GM12878 (cell line): ENCODE results near the gene ABCC1. TPM values are rescaled to one million over a fixed set of nuclear protein-coding genes. Genes with fewer than 3 reads are reported as not detected.
A peak's percentile ranks its signal among the peaks of the same experiment; 100 is the strongest.
"Not testable (repeated sequence)": the region's sequence is repeated elsewhere in the genome, so short reads cannot be mapped to it uniquely, and the experiment has no call there.

Source experiments
- ATAC-seq: fragments of 200-7000 bp; cut with Tn5 transposase; 3 replicates; pipeline ENCODE4 v1.9.1; 2020; ENCODE audit warnings: mild to moderate bottlenecking, moderate library complexity
- BruUV-seq: library from RNA; stranded (reverse); fragments of 400-500 nt; replicated peaks from 2 replicates; lab custom pipeline; 2021; lab: Mats Ljungman, UMichigan
- CTCF ChIA-PET: fragments of 300-600 bp; sonication (Branson Sonifier 250); formaldehyde crosslinking; extraction: SDS; loops from one replicate; lab custom pipeline; 2021; ENCODE audit warnings: inconsistent platforms; lab: Yijun Ruan, JAX
- POLR2A ChIA-PET: fragments of 350-600 bp; formaldehyde crosslinking; extraction: SDS; loops from one replicate; lab custom pipeline; 2021; ENCODE audit warnings: inconsistent platforms; lab: Charles Lee
- RAD21 ChIA-PET: fragments of 300-600 bp; sonication (Branson Sonifier 250); formaldehyde crosslinking; loops from one replicate; lab custom pipeline; 2023; ENCODE audit warnings: antibody characterized with exemption; ENCODE audit not compliant: unreplicated experiment; lab: Charles Lee
- SMC1A ChIA-PET: fragments of 300-600 bp; sonication (Branson Sonifier 250); formaldehyde crosslinking; loops from one replicate; lab custom pipeline; 2023; ENCODE audit not compliant: unreplicated experiment, uncharacterized antibody; lab: Charles Lee
- DNase-seq: peaks from one replicate; pipeline ENCODE4 v3.0.0-alpha.2; 2011; ENCODE audit warnings: low read depth, low spot score
- FAIRE-seq: peaks from 3 replicates; lab custom pipeline; 2011; peaks lifted over from hg19 to GRCh38; lab: Jason Lieb, UNC
- H2AFZ ChIP-seq: 2 replicates; pipeline ENCODE4 v1.6.0; 2011; ENCODE audit warnings: low read depth, low read length, control low read depth; ENCODE audit not compliant: control insufficient read depth
- H3K27ac ChIP-seq: 2 replicates; pipeline ENCODE4 v1.5.1; 2011; ENCODE audit warnings: control low read depth; ENCODE audit not compliant: control insufficient read depth, insufficient read depth
- H3K27me3 ChIP-seq, 2 experiments: replicated peaks in 1 of 2; 2 replicates each; pipeline versions ENCODE4 v1.6.0 to v1.6.1; 2011; ENCODE audit warnings: low read length in 1 of 2; ENCODE audit not compliant: control insufficient read depth in 2 of 2, insufficient read depth in 2 of 2
- H3K36me3 ChIP-seq, 2 experiments: 2 replicates each; pipeline ENCODE4 v1.5.1; 2011; ENCODE audit warnings: low read length in 1 of 2; ENCODE audit not compliant: control insufficient read depth in 2 of 2, insufficient read depth in 2 of 2
- H3K4me1 ChIP-seq: 2 replicates; pipeline ENCODE4 v1.6.1; 2011; ENCODE audit warnings: mild to moderate bottlenecking, low read length, moderate library complexity, mixed read lengths; ENCODE audit not compliant: control insufficient read depth, insufficient read depth
- H3K4me2 ChIP-seq: 2 replicates; pipeline ENCODE4 v1.6.0; 2011; ENCODE audit warnings: control low read depth; ENCODE audit not compliant: control insufficient read depth, insufficient read depth
- H3K4me3 ChIP-seq: fragments of 200-600 bp; sonication (generic); 2 replicates; pipeline ENCODE4 v1.5.1; 2016
- H3K79me2 ChIP-seq: 2 replicates; pipeline ENCODE4 v1.6.0; 2011; ENCODE audit warnings: low read length; ENCODE audit not compliant: control insufficient read depth, insufficient read depth
- H3K9ac ChIP-seq: 2 replicates; pipeline ENCODE4 v1.8.0; 2011; ENCODE audit warnings: low read length, control low read depth, mixed read lengths; ENCODE audit not compliant: control insufficient read depth, insufficient read depth
- H3K9me3 ChIP-seq: replicated peaks from 3 replicates; pipeline ENCODE4 v1.5.1; 2011; ENCODE audit warnings: mild to moderate bottlenecking, low read length; ENCODE audit not compliant: control insufficient read depth, insufficient read depth
- H4K20me1 ChIP-seq: 2 replicates; pipeline ENCODE4 v1.6.0; 2011; ENCODE audit not compliant: control insufficient read depth, insufficient read depth
- NFYB ChIP-seq: IDR thresholded peaks from 2 replicates; pipeline ENCODE4 v1.6.1; 2011; ENCODE audit warnings: low read depth, mild to moderate bottlenecking, low read length, improper control_type of control experiment, moderate library complexity; ENCODE audit not compliant: insufficient read depth
- WGBS: methylation state at CpG from one replicate; pipeline ENCODE4 v1.1.6; 2016; ENCODE audit warnings: low lambda C conversion rate; ENCODE audit not compliant: insufficient replicate concordance, insufficient coverage; ENCODE audit errors: missing lambda C conversion rate; 5-methylcytosine and 5-hydroxymethylcytosine counted together
- in situ Hi-C: fragments of 300-500 bp; cut with MboI; formaldehyde crosslinking; loops from 9 replicates; pipeline ENCODE4 v1.14.3; 2018; ENCODE audit warnings: mixed read lengths
- intact Hi-C: fragments of 100-400 bp; cut with micrococcal nuclease; formaldehyde crosslinking; loops from one replicate; pipeline ENCODE4 v1.14.2; 2022; ENCODE audit not compliant: unreplicated experiment
- polyA plus RNA-seq, 11 experiments: library from polyadenylated mRNA; depleted of rRNA in 4 of 11; unstranded in 6 of 11; stranded (reverse) in 5 of 11; fragments of >200 nt; fragmentation: Nextera tagmentation in 4 of 11; fragmentation: Illumina TruSeq in 1 of 11; extraction: Ambion mirVana in 4 of 11; extraction: Trizol in 1 of 11; gene quantifications; 1 replicate in 1 of 11; 2 replicates in 10 of 11; pipeline versions ENCODE4 v1.2.1 to v1.2.3, GENCODE V29; 2011 to 2016; ENCODE audit warnings: inconsistent platforms in 2 of 11, missing spikeins in 2 of 11, low read depth in 1 of 11
- total RNA-seq, 4 experiments: library from RNA; depleted of rRNA in 3 of 4; stranded (reverse); fragments of >200 nt in 3 of 4; fragmentation: Illumina TruSeq in 1 of 4; extraction: Trizol in 1 of 4; gene quantifications; 2 replicates each; pipeline versions ENCODE4 v1.2.1 to v1.2.3, GENCODE V29; 2013 to 2021

The ABCC1 gene
- total and polyA plus RNA-seq, 10 of the 15 experiments (the other 5 are each of a cell fraction or from before 2014, with no cell fraction given), result 3.2 to 44.6 (median 14.5) TPM

DNA sequence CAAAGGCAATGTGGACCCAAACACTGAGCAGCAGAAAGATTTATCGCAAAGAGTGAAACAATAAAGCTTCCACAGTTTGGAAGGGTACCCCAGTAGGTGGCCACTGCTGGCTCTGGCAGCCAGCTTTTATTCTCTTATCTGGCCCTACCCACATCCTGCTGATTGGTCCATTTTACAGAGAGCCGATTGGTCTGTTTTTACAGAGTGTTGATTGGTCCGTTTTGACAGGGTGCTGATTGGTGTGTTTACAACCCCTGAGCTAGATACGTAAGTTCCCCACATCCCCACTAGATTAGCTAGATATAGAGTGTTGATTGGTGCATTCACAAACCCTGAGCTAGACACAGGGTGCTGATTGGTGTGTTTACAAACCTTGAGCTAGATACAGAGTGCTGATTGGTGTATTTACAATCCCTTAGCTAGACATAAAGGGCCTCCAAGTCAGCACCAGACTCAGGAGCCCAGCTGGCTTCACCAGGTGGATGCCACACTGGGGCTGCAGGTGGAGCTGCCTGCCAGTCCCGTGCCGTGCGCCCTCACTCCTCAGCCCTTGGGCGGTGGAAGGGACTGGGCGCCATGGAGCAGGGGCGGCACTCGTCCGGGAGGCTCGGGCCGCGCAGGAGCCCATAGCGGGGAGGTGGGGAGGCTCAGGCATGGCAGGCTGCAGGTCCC, 154.9 kb downstream of the ABCC1 start:
- H3K9me3 ChIP-seq, H3K4me2 ChIP-seq, ATAC-seq, H3K79me2 ChIP-seq, BruUV-seq, H3K9ac ChIP-seq, intact Hi-C loops, in situ Hi-C loops, DNase-seq, H4K20me1 ChIP-seq, RAD21 ChIA-PET, FAIRE-seq, H3K4me3 ChIP-seq, SMC1A ChIA-PET, H2AFZ ChIP-seq, H3K27ac ChIP-seq, H3K4me1 ChIP-seq, H3K27me3 ChIP-seq: not testable (repeated sequence)
- POLR2A ChIA-PET, result interaction anchor here (0.6 kb wide), 2 partner anchors 14 to 51 kb away, joined by 3 to 4 read pairs; no protein-coding TSS in a partner anchor
- 98% methylated on average over 16 of the region's 16 CpGs for WGBS
- CTCF ChIA-PET, result interaction anchor here (0.9 kb wide), 1 partner anchor 230 kb away, joined by 3 read pairs; no protein-coding TSS in a partner anchor
- H3K36me3 ChIP-seq, result peaks cover 18 to 34% of the 10 kb centered on the region in 2 experiments
- peak; percentile 51; the same call in 1 of the 2 replicates for TF ChIP-seq NFYB

DNA sequence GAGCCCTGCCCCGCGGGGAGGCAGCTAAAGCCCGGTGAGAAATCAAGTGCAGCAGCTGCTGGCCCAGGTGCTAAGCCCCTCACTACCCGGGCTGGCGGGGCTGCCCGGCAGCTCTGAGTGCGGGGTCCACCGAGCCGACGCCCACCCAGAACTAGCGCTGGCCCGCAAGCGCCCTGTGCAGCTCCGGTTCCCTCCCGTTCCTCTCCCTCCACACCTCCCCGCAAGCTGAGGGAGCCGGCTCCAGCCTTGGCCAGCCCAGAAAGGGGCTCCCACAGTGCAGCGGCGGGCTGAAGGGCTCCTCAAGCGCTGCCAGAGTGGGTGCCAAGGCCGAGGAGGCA, 155.4 kb downstream of the ABCC1 start:
- BruUV-seq, RAD21 ChIA-PET, H3K9ac ChIP-seq, H3K4me2 ChIP-seq, H3K9me3 ChIP-seq, FAIRE-seq, H3K79me2 ChIP-seq, H3K4me3 ChIP-seq, ATAC-seq, CTCF ChIA-PET, in situ Hi-C loops, DNase-seq, H3K4me1 ChIP-seq, H3K27me3 ChIP-seq, SMC1A ChIA-PET, H3K27ac ChIP-seq, intact Hi-C loops, H2AFZ ChIP-seq, H4K20me1 ChIP-seq: not testable (repeated sequence)
- peaks cover 20 to 38% of the 10 kb centered on the region in 2 experiments for H3K36me3 ChIP-seq
- WGBS, result over 99% methylated on average over 17 of the region's 21 CpGs
- POLR2A ChIA-PET, result interaction anchor here (0.6 kb wide), 1 partner anchor 51 kb away, joined by 3 read pairs; no protein-coding TSS in a partner anchor
